Neural progenitor cell (in vitro differentiated cells): Measurements from ENCODE around the gene TIGIT.

Source experiments
- EZH2 ChIP-seq: fragments of 200-600 bp; sonication (generic); IDR thresholded peaks from 2 replicates; pipeline ENCODE4 v1.6.1; 2017; ENCODE audit warnings: antibody characterized with exemption, mild to moderate bottlenecking, moderate library complexity
- TF ChIP-seq, protein P1 (sequence below): fragments of 200-600 bp; sonication (generic); IDR thresholded peaks from 2 replicates; pipeline ENCODE4 v1.5.1; 2017; ENCODE audit warnings: antibody characterized with exemption, mild to moderate bottlenecking

DNA sequence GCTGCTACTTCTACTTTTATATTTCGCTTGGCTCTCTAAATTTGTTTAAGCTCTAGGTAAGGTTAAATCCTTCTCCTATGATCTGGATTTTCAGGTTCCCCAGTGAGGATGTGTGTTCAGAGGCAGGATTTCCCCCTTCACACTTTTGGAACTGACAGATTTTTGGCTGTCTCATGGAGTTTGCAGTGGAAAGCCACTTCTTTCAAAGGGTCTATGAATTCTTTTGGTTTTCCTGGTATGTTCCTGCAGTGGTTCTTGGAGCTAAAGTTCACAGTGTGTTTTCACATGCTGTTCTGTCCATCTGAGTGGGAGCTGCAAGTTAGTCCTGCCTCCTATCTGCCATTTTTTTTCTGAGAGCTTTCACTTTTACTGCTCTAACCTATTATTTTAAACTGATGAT is 21.6 kb upstream of the TIGIT start:
- TF ChIP-seq, protein P1, sequence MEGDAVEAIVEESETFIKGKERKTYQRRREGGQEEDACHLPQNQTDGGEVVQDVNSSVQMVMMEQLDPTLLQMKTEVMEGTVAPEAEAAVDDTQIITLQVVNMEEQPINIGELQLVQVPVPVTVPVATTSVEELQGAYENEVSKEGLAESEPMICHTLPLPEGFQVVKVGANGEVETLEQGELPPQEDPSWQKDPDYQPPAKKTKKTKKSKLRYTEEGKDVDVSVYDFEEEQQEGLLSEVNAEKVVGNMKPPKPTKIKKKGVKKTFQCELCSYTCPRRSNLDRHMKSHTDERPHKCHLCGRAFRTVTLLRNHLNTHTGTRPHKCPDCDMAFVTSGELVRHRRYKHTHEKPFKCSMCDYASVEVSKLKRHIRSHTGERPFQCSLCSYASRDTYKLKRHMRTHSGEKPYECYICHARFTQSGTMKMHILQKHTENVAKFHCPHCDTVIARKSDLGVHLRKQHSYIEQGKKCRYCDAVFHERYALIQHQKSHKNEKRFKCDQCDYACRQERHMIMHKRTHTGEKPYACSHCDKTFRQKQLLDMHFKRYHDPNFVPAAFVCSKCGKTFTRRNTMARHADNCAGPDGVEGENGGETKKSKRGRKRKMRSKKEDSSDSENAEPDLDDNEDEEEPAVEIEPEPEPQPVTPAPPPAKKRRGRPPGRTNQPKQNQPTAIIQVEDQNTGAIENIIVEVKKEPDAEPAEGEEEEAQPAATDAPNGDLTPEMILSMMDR, result no peak
- no peak for TF ChIP-seq EZH2
